Hepatocyte (in vitro differentiated cells): ENCODE data around the gene ACSL5.

Source experiments
- EZH2 ChIP-seq: fragments of 200-600 bp; sonication (generic); IDR thresholded peaks from 2 replicates; pipeline ENCODE4 v1.6.1; 2016; ENCODE audit warnings: antibody characterized with exemption, mild to moderate bottlenecking, borderline replicate concordance
- EZH2phosphoT487 ChIP-seq: fragments of 200-600 bp; sonication (generic); IDR thresholded peaks from one replicate; pipeline ENCODE4 v1.6.1; 2018; ENCODE audit warnings: antibody characterized with exemption, mild to moderate bottlenecking, low read depth, moderate library complexity; ENCODE audit not compliant: unreplicated experiment, severe bottlenecking
- TF ChIP-seq, protein P1 (sequence below): fragments of 200-600 bp; sonication (generic); IDR thresholded peaks from 2 replicates; pipeline ENCODE4 v1.5.1; 2016; ENCODE audit warnings: antibody characterized with exemption, mild to moderate bottlenecking; ENCODE audit not compliant: poor library complexity

DNA sequence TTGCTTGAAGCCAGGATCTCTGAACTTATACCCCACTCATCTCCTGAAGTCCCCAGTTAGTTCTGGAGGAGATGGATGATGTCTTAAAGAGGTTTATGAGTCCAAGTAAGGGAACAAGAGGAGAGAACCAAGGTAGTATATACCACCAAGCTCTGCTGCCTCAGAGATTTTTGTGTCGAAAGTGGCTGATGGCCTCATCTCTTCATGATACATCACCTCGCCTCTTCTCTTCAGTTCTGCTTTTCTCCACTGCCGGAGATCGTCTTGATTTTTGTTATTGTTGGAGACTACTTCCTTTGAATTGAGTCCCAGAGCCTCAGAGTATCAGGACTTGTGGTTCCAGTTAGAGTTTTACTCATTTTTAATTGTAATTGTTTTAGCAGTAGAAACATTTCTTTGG is 75.0 kb downstream of the ACSL5 start:
- TF ChIP-seq, protein P1, sequence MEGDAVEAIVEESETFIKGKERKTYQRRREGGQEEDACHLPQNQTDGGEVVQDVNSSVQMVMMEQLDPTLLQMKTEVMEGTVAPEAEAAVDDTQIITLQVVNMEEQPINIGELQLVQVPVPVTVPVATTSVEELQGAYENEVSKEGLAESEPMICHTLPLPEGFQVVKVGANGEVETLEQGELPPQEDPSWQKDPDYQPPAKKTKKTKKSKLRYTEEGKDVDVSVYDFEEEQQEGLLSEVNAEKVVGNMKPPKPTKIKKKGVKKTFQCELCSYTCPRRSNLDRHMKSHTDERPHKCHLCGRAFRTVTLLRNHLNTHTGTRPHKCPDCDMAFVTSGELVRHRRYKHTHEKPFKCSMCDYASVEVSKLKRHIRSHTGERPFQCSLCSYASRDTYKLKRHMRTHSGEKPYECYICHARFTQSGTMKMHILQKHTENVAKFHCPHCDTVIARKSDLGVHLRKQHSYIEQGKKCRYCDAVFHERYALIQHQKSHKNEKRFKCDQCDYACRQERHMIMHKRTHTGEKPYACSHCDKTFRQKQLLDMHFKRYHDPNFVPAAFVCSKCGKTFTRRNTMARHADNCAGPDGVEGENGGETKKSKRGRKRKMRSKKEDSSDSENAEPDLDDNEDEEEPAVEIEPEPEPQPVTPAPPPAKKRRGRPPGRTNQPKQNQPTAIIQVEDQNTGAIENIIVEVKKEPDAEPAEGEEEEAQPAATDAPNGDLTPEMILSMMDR = no peak
- TF ChIP-seq EZH2phosphoT487 (no peak), EZH2 (no peak)
